T-cell (primary cell): ENCODE data around the gene FAM24A. TPM values are rescaled to one million over a fixed set of nuclear protein-coding genes. Genes with fewer than 3 reads are reported as not detected.
A peak's percentile ranks its signal among the peaks of the same experiment; 100 is the strongest.
"Not testable (repeated sequence)": the region's sequence is repeated elsewhere in the genome, so short reads cannot be mapped to it uniquely, and the experiment has no call there.

Experiments used
- ATAC-seq, 4 experiments: fragments of 200-7000 bp in 3 of 4; fragments of 150-1000 bp in 1 of 4; cut with Tn5 transposase; replicated peaks in 1 of 4; 1 replicate in 3 of 4; 2 replicates in 1 of 4; pipeline ENCODE4 v1.10.0; 2021; ENCODE audit warnings: moderate library complexity in 3 of 4, mild to moderate bottlenecking in 2 of 4, moderate number of reproducible peaks in 1 of 4
- CTCF ChIA-PET, 2 donors: fragments of 300-600 bp; sonication (Branson Sonifier 250); formaldehyde crosslinking; loops; one replicate each; lab custom pipeline; 2022; ENCODE audit warnings: antibody characterized with exemption in 2 of 2; lab: Charles Lee
- POLR2A ChIA-PET, 2 donors: fragments of 300-600 bp; sonication (Branson Sonifier 250); formaldehyde crosslinking; loops; one replicate each; lab custom pipeline; 2022; ENCODE audit warnings: antibody characterized with exemption in 2 of 2; lab: Charles Lee
- DNase-seq, 35 experiments: peaks; one replicate each; pipeline versions ENCODE4 v3.0.0 to v3.0.0-alpha.2; 2013 to 2023
- H3K27ac ChIP-seq: one replicate; pipeline ENCODE4 v1.5.1; 2013; ENCODE audit warnings: low read length
- H3K27me3 ChIP-seq, 2 experiments: replicated peaks in 1 of 2; 1 replicate in 1 of 2; 2 replicates in 1 of 2; pipeline versions ENCODE4 v1.6.1 to v1.7.0; 2013; ENCODE audit warnings: low read length in 1 of 2, mixed read lengths in 1 of 2; ENCODE audit not compliant: control insufficient read depth in 2 of 2, insufficient read depth in 2 of 2; ENCODE audit errors: extremely low read depth in 1 of 2
- H3K36me3 ChIP-seq, 2 donors: 1 replicate in 1 of 2; 2 replicates in 1 of 2; pipeline versions ENCODE4 v1.6.1 to v1.7.0; 2013; ENCODE audit warnings: low read length in 1 of 2; ENCODE audit not compliant: control insufficient read depth in 2 of 2, insufficient read depth in 1 of 2; ENCODE audit errors: extremely low read depth in 1 of 2
- H3K4me1 ChIP-seq, 2 experiments: 1 replicate in 1 of 2; 2 replicates in 1 of 2; pipeline versions ENCODE4 v1.6.1 to v1.7.0; 2013; ENCODE audit warnings: low read length in 2 of 2, mixed read lengths in 1 of 2; ENCODE audit not compliant: insufficient read depth in 2 of 2, control insufficient read depth in 1 of 2; ENCODE audit errors: extremely low read depth in 1 of 2
- H3K4me3 ChIP-seq, 2 donors: 1 replicate in 1 of 2; 2 replicates in 1 of 2; pipeline versions ENCODE4 v1.5.1 to v1.7.0; 2013; ENCODE audit warnings: mild to moderate bottlenecking in 2 of 2, low read length in 1 of 2, moderate library complexity in 1 of 2; ENCODE audit not compliant: control insufficient read depth in 1 of 2; ENCODE audit errors: extremely low read depth in 1 of 2
- H3K9me3 ChIP-seq: 2 replicates; pipeline ENCODE4 v1.7.0; 2013
- H3K27ac Mint-ChIP-seq, 2 donors: one replicate each; pipeline ENCODE4 v1.8.0; 2020 to 2021; ENCODE audit warnings: mild to moderate bottlenecking in 2 of 2, mixed read lengths in 2 of 2
- H3K27me3 Mint-ChIP-seq, 2 donors: one replicate each; pipeline ENCODE4 v1.8.0; 2021 to 2022; ENCODE audit warnings: mixed read lengths in 2 of 2
- H3K36me3 Mint-ChIP-seq: one replicate; pipeline ENCODE4 v1.8.0; 2021; ENCODE audit warnings: mixed read lengths
- H3K4me1 Mint-ChIP-seq, 3 donors: one replicate each; pipeline ENCODE4 v1.8.0; 2020 to 2022; ENCODE audit warnings: mixed read lengths in 3 of 3, mild to moderate bottlenecking in 1 of 3
- H3K4me3 Mint-ChIP-seq, 3 donors: one replicate each; pipeline ENCODE4 v1.8.0; 2020 to 2022; ENCODE audit warnings: mild to moderate bottlenecking in 3 of 3, mixed read lengths in 3 of 3, moderate library complexity in 3 of 3
- H3K9me3 Mint-ChIP-seq, 3 donors: one replicate each; pipeline ENCODE4 v1.8.0; 2020 to 2022; ENCODE audit warnings: mixed read lengths in 3 of 3
- WGBS: methylation state at CpG from one replicate; pipeline ENCODE4 v1.1.5; 2013; ENCODE audit warnings: missing lambda C conversion rate; ENCODE audit not compliant: insufficient coverage; 5-methylcytosine and 5-hydroxymethylcytosine counted together
- total RNA-seq, 35 experiments: library from RNA in 6 of 35; stranded (reverse) in 6 of 35; fragments of 120-200 nt in 1 of 35; gene quantifications; one replicate each; pipeline versions ENCODE4 v1.2.1 to v1.2.4 and lab custom pipeline; 2013 to 2026

The FAM24A gene
- total RNA-seq, 5 donors from 2014 or later (not counting 1 experiment from before 2014, with no cell fraction given), result not detected

- peak within 1 kb of the TSS; percentile 86 to 88 for H3K27ac Mint-ChIP-seq
- ChIA-PET CTCF (no interaction called here), POLR2A (no interaction called here)
- DNase-seq (peak; percentile 83 to 99 (median 93)), ATAC-seq (peak; percentile 85 to 89 (median 86))
- Histone ChIP-seq H3K27ac (peak within 1 kb of the TSS; percentile 72), H3K36me3 (peaks cover 0 to 2% of the 10 kb centered on the region in 2 donors), H3K27me3 (no peaks in the 10 kb centered on the region), H3K4me3 (peak within 1 kb of the TSS; percentile 59 to 70), H3K4me1 (peaks cover 5 to 24% of the 10 kb centered on the region in 2 experiments), H3K9me3 (no peaks in the 10 kb centered on the region)
- no peaks in the 10 kb centered on the region for H3K27me3 Mint-ChIP-seq
- H3K9me3 Mint-ChIP-seq, result no peaks in the 10 kb centered on the region
- peaks cover 18% of the 10 kb centered on the region for H3K36me3 Mint-ChIP-seq
- 6% methylated on average over 91 of the region's 95 CpGs for WGBS
- H3K4me1 Mint-ChIP-seq, result peaks cover 55 to 56% (median 56%) of the 10 kb centered on the region in 3 donors
- H3K4me3 Mint-ChIP-seq, result peak within 1 kb of the TSS; percentile 90 to 95 (median 92)
Measured at GRCh38 chr10:122879339-122880273, 30.8 kb upstream of the FAM24A start, which contains the start of gene FAM24B. TSS of gene FAM24B (minus strand) at chr10:122879581. CDS start at chr10:122850515, 29,066 bp downstream.

GRCh38 chr10:122882766-122883165 is 27.6 kb upstream of the FAM24A start:
- ChIA-PET CTCF (no interaction called here), POLR2A (no interaction called here)
- Histone ChIP-seq H3K9me3 (no peaks in the 10 kb centered on the region), H3K4me3 (no peak overlapping the region), H3K27ac (no peak overlapping the region), H3K27me3 (no peaks in the 10 kb centered on the region), H3K36me3 (no peaks in the 10 kb centered on the region), H3K4me1 (peaks cover 5 to 19% of the 10 kb centered on the region in 2 experiments)
- no peaks in the 10 kb centered on the region for H3K27me3 Mint-ChIP-seq
- ATAC-seq, result no peak
- no peak overlapping the region for H3K4me3 Mint-ChIP-seq
- H3K36me3 Mint-ChIP-seq, result peaks cover 20% of the 10 kb centered on the region
- no peaks in the 10 kb centered on the region for H3K9me3 Mint-ChIP-seq
- no peak for DNase-seq
- H3K27ac Mint-ChIP-seq, result no peak overlapping the region
- peaks cover 26 to 30% (median 28%) of the 10 kb centered on the region in 3 donors for H3K4me1 Mint-ChIP-seq

GRCh38 chr10:122884166-122884565 is 26.2 kb upstream of the FAM24A start:
- no peak for ATAC-seq
- H3K9me3 ChIP-seq, result no peaks in the 10 kb centered on the region
- peaks cover 3 to 8% of the 10 kb centered on the region in 2 experiments for H3K4me1 ChIP-seq
- H3K27ac Mint-ChIP-seq, result no peak overlapping the region
- H3K27me3 Mint-ChIP-seq, result no peaks in the 10 kb centered on the region
- no CpG with 5 or more reads among the region's 1 CpG for WGBS
- H3K4me3 ChIP-seq, result no peak overlapping the region
- CTCF ChIA-PET, result no interaction called here
- H3K4me1 Mint-ChIP-seq, result peaks cover 12 to 16% (median 15%) of the 10 kb centered on the region in 3 donors
- H3K27me3 ChIP-seq, result no peaks in the 10 kb centered on the region
- H3K9me3 Mint-ChIP-seq, result no peaks in the 10 kb centered on the region
- DNase-seq, result no peak
- no peaks in the 10 kb centered on the region for H3K36me3 ChIP-seq
- POLR2A ChIA-PET, result no interaction called here
- H3K4me3 Mint-ChIP-seq, result no peak overlapping the region
- peaks cover 25% of the 10 kb centered on the region for H3K36me3 Mint-ChIP-seq
- H3K27ac ChIP-seq, result no peak overlapping the region

GRCh38 chr10:122894261-122894944 is 16.0 kb upstream of the FAM24A start:
- no peaks in the 10 kb centered on the region for H3K27me3 ChIP-seq
- no peak overlapping the region for H3K4me3 ChIP-seq
- no peaks in the 10 kb centered on the region for H3K27me3 Mint-ChIP-seq
- H3K36me3 Mint-ChIP-seq, result peaks cover 7% of the 10 kb centered on the region
- ChIA-PET POLR2A (no interaction called here), CTCF (interaction anchor here (0.5 to 0.7 kb wide), 3 partner anchors 86 to 1391 kb away, joined by 3 to 9 read pairs (median 4); partner anchors contain the start of gene PSTK (in 1 of the 2))
- H3K9me3 ChIP-seq, result no peaks in the 10 kb centered on the region
- H3K4me1 ChIP-seq, result no peaks in the 10 kb centered on the region
- H3K9me3 Mint-ChIP-seq, result no peaks in the 10 kb centered on the region
- no peak overlapping the region for H3K4me3 Mint-ChIP-seq
- H3K27ac ChIP-seq, result no peak overlapping the region
- H3K4me1 Mint-ChIP-seq, result no peaks in the 10 kb centered on the region
- WGBS, result 100% methylated on average over 1 of the region's 5 CpGs
- H3K27ac Mint-ChIP-seq, result no peak overlapping the region
- ATAC-seq (no peak), DNase-seq (no peak)
- no peaks in the 10 kb centered on the region for H3K36me3 ChIP-seq

- peaks cover 28 to 34% of the 10 kb centered on the region in 2 donors for H3K27me3 Mint-ChIP-seq
- H3K36me3 ChIP-seq, H3K27ac ChIP-seq, H3K27ac Mint-ChIP-seq, H3K4me1 ChIP-seq, POLR2A ChIA-PET, DNase-seq, ATAC-seq, H3K27me3 ChIP-seq, H3K4me1 Mint-ChIP-seq, H3K4me3 Mint-ChIP-seq, H3K36me3 Mint-ChIP-seq, CTCF ChIA-PET, H3K9me3 ChIP-seq, H3K4me3 ChIP-seq: not testable (repeated sequence)
- no CpG with 5 or more reads among the region's 4 CpGs for WGBS
- H3K9me3 Mint-ChIP-seq, result peaks cover 16 to 26% (median 16%) of the 10 kb centered on the region in 3 donors
Measured at GRCh38 chr10:122903861-122904260, 6.5 kb upstream of the FAM24A start.

GRCh38 chr10:122911889-122912484 is 1.6 kb downstream of the FAM24A start:
- CTCF ChIA-PET, result no interaction called here

More at GRCh38 chr10:122911889-122912484, 1.6 kb downstream of the FAM24A start:
- H3K36me3 ChIP-seq, result no peaks in the 10 kb centered on the region
- H3K9me3 Mint-ChIP-seq, result peaks cover 0 to 3% (median 0%) of the 10 kb centered on the region in 3 donors
- no peaks in the 10 kb centered on the region for H3K9me3 ChIP-seq
- POLR2A ChIA-PET, result no interaction called here
- no peak overlapping the region for H3K27ac ChIP-seq
- no peaks in the 10 kb centered on the region for H3K4me1 ChIP-seq
- H3K27me3 Mint-ChIP-seq, result peaks cover 11 to 17% of the 10 kb centered on the region in 2 donors
- peaks cover 0 to 22% of the 10 kb centered on the region in 2 experiments for H3K27me3 ChIP-seq
- H3K4me3 ChIP-seq, result no peak overlapping the region
- WGBS, result 23% methylated on average over 5 of the region's 5 CpGs
- peak in 31 of 35 experiments; percentile 10 to 63 (median 43) for DNase-seq
- ATAC-seq, result peak in 3 of 4 experiments; percentile 44 to 69 (median 66)
- no peaks in the 10 kb centered on the region for H3K4me1 Mint-ChIP-seq
- no peak overlapping the region for H3K4me3 Mint-ChIP-seq
- H3K27ac Mint-ChIP-seq, result no peak overlapping the region
- H3K36me3 Mint-ChIP-seq, result no peaks in the 10 kb centered on the region
